HCT116 (cell line): ENCODE results near the gene TKTL1. TPM values are rescaled to one million over a fixed set of nuclear protein-coding genes. Genes with fewer than 3 reads are reported as not detected.
A peak's percentile ranks its signal among the peaks of the same experiment; 100 is the strongest.

ENCODE experiments used
- ATAC-seq: fragments of 200-7000 bp; cut with Tn5 transposase; 2 replicates; pipeline ENCODE4 v1.9.1; 2020; ENCODE audit warnings: mild to moderate bottlenecking, moderate library complexity
- BruUV-seq: library from RNA; stranded (reverse); fragments of 400-500 nt; replicated peaks from 2 replicates; lab custom pipeline; 2021; lab: Mats Ljungman, UMichigan
- CTCF ChIA-PET: fragments of 300-600 bp; sonication (Branson Sonifier 250); formaldehyde crosslinking; loops from one replicate; lab custom pipeline; 2021; ENCODE audit warnings: antibody characterized with exemption; lab: Charles Lee
- POLR2A ChIA-PET: fragments of 300-600, 350-600 bp; sonication (Branson Sonifier 250); formaldehyde crosslinking; loops from one replicate; lab custom pipeline; 2021; ENCODE audit warnings: antibody characterized with exemption; lab: Charles Lee
- RAD21 ChIA-PET, 2 experiments: fragments of 300-600 bp; sonication (Branson Sonifier 250); formaldehyde crosslinking; loops; one replicate each; lab custom pipeline; 2023; ENCODE audit warnings: low total read pairs in 2 of 2; ENCODE audit not compliant: uncharacterized antibody in 2 of 2, unreplicated experiment in 2 of 2, low non-redundant PET in 1 of 2; lab: Charles Lee
- DNase-seq: peaks from one replicate; pipeline ENCODE4 v3.0.0-alpha.2; 2010; ENCODE audit warnings: low read depth, low spot score
- H2AFZ ChIP-seq: fragments of 200-600 bp; shearing (Covaris generic), sonication (generic); 2 replicates; pipeline ENCODE4 v1.6.1; 2017; ENCODE audit warnings: low read depth, mixed run types, mixed read lengths, antibody characterized with exemption, low read length; ENCODE audit not compliant: poor library complexity, severe bottlenecking
- H3K27ac ChIP-seq: 2 replicates; pipeline ENCODE4 v1.5.1; 2012; ENCODE audit warnings: low read depth, low read length
- H3K27me3 ChIP-seq: fragments of 200-600 bp; sonication (generic); 2 replicates; pipeline ENCODE4 v1.6.1; 2016; ENCODE audit warnings: mixed run types, low read length, mixed read lengths; ENCODE audit not compliant: insufficient read depth
- H3K36me3 ChIP-seq, 2 experiments: fragments of 200-500 bp in 1 of 2; fragments of 200-600 bp in 1 of 2; sonication (Bioruptor generic) in 1 of 2; sonication (generic) in 1 of 2; 2 replicates each; pipeline versions ENCODE4 v1.5.1 to v1.6.1; 2014 to 2016; ENCODE audit warnings: low read length in 2 of 2, inconsistent platforms in 1 of 2, mixed read lengths in 1 of 2, mixed run types in 1 of 2; ENCODE audit not compliant: insufficient read depth in 2 of 2, control insufficient read depth in 1 of 2
- H3K4me1 ChIP-seq, 2 experiments: fragments of 200-600 bp in 1 of 2; sonication (generic) in 1 of 2; 2 replicates each; pipeline versions ENCODE4 v1.5.1 to v1.6.1; 2012 to 2017; ENCODE audit warnings: low read length in 2 of 2, inconsistent platforms in 1 of 2, mild to moderate bottlenecking in 1 of 2, mixed read lengths in 1 of 2, mixed run types in 1 of 2, moderate library complexity in 1 of 2; ENCODE audit not compliant: insufficient read depth in 2 of 2, control insufficient read depth in 1 of 2
- H3K4me2 ChIP-seq: fragments of 200-600 bp; sonication (generic); 2 replicates; pipeline ENCODE4 v1.6.1; 2017; ENCODE audit warnings: mixed run types, low read length, mixed read lengths
- H3K4me3 ChIP-seq, 2 experiments: fragments of 200-600 bp in 1 of 2; sonication (generic) in 1 of 2; replicated peaks in 1 of 2; 2 replicates each; pipeline ENCODE4 v1.5.1; 2011 to 2016; ENCODE audit warnings: low read length in 2 of 2, control low read depth in 1 of 2, low read depth in 1 of 2, mild to moderate bottlenecking in 1 of 2, mixed read lengths in 1 of 2, mixed run types in 1 of 2
- H3K79me2 ChIP-seq: fragments of 200-600 bp; sonication (generic); 2 replicates; pipeline ENCODE4 v1.6.1; 2017; ENCODE audit warnings: mild to moderate bottlenecking, mixed run types, low read length, moderate library complexity, mixed read lengths; ENCODE audit not compliant: insufficient read depth
- H3K9ac ChIP-seq: fragments of 200-600 bp; sonication (generic); 2 replicates; pipeline ENCODE4 v1.6.1; 2016; ENCODE audit warnings: low read length, mixed read lengths
- H3K9me2 ChIP-seq: fragments of 200-600 bp; sonication (generic), shearing (Covaris generic); 2 replicates; pipeline ENCODE4 v1.6.1; 2017; ENCODE audit warnings: mixed run types, mild to moderate bottlenecking, moderate library complexity; ENCODE audit not compliant: insufficient read depth
- H3K9me3 ChIP-seq, 2 experiments: fragments of 200-500 bp in 1 of 2; fragments of 200-600 bp in 1 of 2; sonication (Bioruptor generic) in 1 of 2; sonication (generic) in 1 of 2; 2 replicates each; pipeline ENCODE4 v1.6.1; 2014 to 2017; ENCODE audit warnings: low read length in 2 of 2, mixed read lengths in 2 of 2, inconsistent platforms in 1 of 2, low read depth in 1 of 2, mild to moderate bottlenecking in 1 of 2, mixed run types in 1 of 2, moderate library complexity in 1 of 2; ENCODE audit not compliant: control insufficient read depth in 1 of 2, insufficient read depth in 1 of 2
- H4K20me1 ChIP-seq: fragments of 200-600 bp; sonication (generic), shearing (Covaris generic); 2 replicates; pipeline ENCODE4 v1.6.1; 2017; ENCODE audit warnings: mixed run types, mild to moderate bottlenecking, moderate library complexity; ENCODE audit not compliant: insufficient read depth
- ATF3 ChIP-seq: IDR thresholded peaks from 2 replicates; pipeline ENCODE4 v1.6.1; 2012
- CBX3 ChIP-seq: IDR thresholded peaks from 2 replicates; pipeline ENCODE4 v1.6.1; 2012; ENCODE audit warnings: low read depth
- CEBPB ChIP-seq: IDR thresholded peaks from 2 replicates; pipeline ENCODE4 v1.6.1; 2012; ENCODE audit warnings: low read depth
- FOSL1 ChIP-seq: IDR thresholded peaks from 2 replicates; pipeline ENCODE4 v1.6.1; 2012; ENCODE audit warnings: low read depth
- JUND ChIP-seq: IDR thresholded peaks from 2 replicates; pipeline ENCODE4 v1.6.1; 2012
- MAX ChIP-seq: IDR thresholded peaks from 2 replicates; pipeline ENCODE4 v1.6.1; 2012
- POLR2A ChIP-seq: IDR thresholded peaks from 2 replicates; pipeline ENCODE4 v1.7.0; 2011; ENCODE audit warnings: borderline replicate concordance; ENCODE audit not compliant: insufficient read depth, insufficient read length; ENCODE audit errors: extremely low read depth
- POLR2AphosphoS5 ChIP-seq: IDR thresholded peaks from 2 replicates; pipeline ENCODE4 v1.6.1; 2011; ENCODE audit warnings: mild to moderate bottlenecking, low read depth, low read length, moderate library complexity
- RAD21 ChIP-seq: IDR thresholded peaks from 2 replicates; pipeline ENCODE4 v1.6.1; 2012; ENCODE audit warnings: low read depth, mild to moderate bottlenecking
- TCF7L2 ChIP-seq: IDR thresholded peaks from 2 replicates; pipeline ENCODE4 v1.7.0; 2011; ENCODE audit warnings: borderline replicate concordance, inconsistent platforms; ENCODE audit not compliant: insufficient read depth, insufficient read length; ENCODE audit errors: extremely low read depth
- YY1 ChIP-seq: IDR thresholded peaks from 2 replicates; pipeline ENCODE4 v1.6.1; 2011; ENCODE audit warnings: low read length, low read depth, moderate library complexity, mild to moderate bottlenecking; ENCODE audit not compliant: insufficient replicate concordance; ENCODE audit errors: extremely low read depth
- ZFX ChIP-seq: fragments of 450-650 bp; IDR thresholded peaks from 2 replicates; pipeline ENCODE4 v1.6.1; 2017
- ZNF274 ChIP-seq: fragments of 200-500 bp; sonication (Bioruptor generic); IDR thresholded peaks from 2 replicates; pipeline ENCODE4 v1.6.1; 2014; ENCODE audit warnings: mild to moderate bottlenecking, low read depth, low read length, inconsistent platforms
- intact Hi-C: fragments of 100-400 bp; cut with micrococcal nuclease; formaldehyde crosslinking; loops from 2 replicates; pipeline ENCODE4 v1.10.0; 2022
- total RNA-seq: library from RNA; stranded (reverse); gene quantifications from one replicate; pipeline ENCODE4 v1.2.1, GENCODE V29; 2021; ENCODE audit not compliant: unreplicated experiment

Gene TKTL1
- total RNA-seq, 1 experiment from 2014 or later, result 0.34 TPM

DNA sequence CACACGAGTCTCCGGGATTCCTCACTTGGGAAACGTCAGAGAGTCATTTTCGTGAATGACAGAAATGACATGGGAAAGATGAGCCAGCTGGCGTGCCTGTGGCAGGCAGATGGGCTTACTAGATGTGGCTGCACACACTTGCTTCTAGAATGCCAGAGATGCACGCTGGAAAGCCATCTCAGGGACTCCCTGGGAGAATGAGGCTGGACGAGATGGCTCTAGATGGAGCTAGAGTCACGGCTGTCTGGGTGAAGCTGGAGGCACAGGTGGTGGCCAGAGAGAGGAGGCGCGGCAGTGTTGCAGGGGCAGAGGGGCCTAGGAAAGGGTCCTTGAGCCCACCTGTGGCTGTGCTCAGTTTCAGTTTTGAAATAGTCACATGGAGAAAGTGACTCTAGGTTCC, 26.0 kb downstream of the TKTL1 start:
- Histone ChIP-seq H3K27me3 (0 out of 2 replicates have a peak, but pooled peaks cover 5% of the 10 kb centered on the region), H3K9me3 (no peaks in the 10 kb centered on the region), H3K4me1 (no peaks in the 10 kb centered on the region; a peak in 1 of 4 replicates), H3K27ac (no peak overlapping the region), H3K79me2 (no peaks in the 10 kb centered on the region), H3K36me3 (no peaks in the 10 kb centered on the region), H3K4me3 (no peak overlapping the region), H2AFZ (no peak overlapping the region), H3K9me2 (no peaks in the 10 kb centered on the region), H4K20me1 (no peaks in the 10 kb centered on the region), H3K4me2 (no peak overlapping the region), H3K9ac (no peak overlapping the region)
- ChIA-PET POLR2A (no interaction called here), RAD21 (no interaction called here), CTCF (no interaction called here)
- intact Hi-C loops, result no loop called here
- no peak for TF ChIP-seq POLR2AphosphoS5
- TF ChIP-seq RAD21, result peak; percentile 39; the same call in 1 of the 2 replicates
- peak; percentile 66 for ATAC-seq
- DNase-seq, result no peak
- no TSS peak for BruUV-seq

GRCh38 chrX:154322890-154323289, 27.3 kb downstream of the TKTL1 start:
- H4K20me1 ChIP-seq, result no peaks in the 10 kb centered on the region
- DNase-seq (no peak), ATAC-seq (no peak)
- H3K9ac ChIP-seq, result no peak overlapping the region
- no peaks in the 10 kb centered on the region for H3K36me3 ChIP-seq
- TF ChIP-seq YY1 (no peak), CEBPB (no peak), ZNF274 (no peak), POLR2A (no peak), CBX3 (no peak), FOSL1 (no peak), POLR2AphosphoS5 (no peak), MAX (no peak), ATF3 (no peak), RAD21 (no peak), ZFX (no peak), JUND (no peak), TCF7L2 (no peak)
- no peak overlapping the region for H3K4me3 ChIP-seq
- no peaks in the 10 kb centered on the region for H3K9me3 ChIP-seq
- POLR2A ChIA-PET, result no interaction called here
- CTCF ChIA-PET, result no interaction called here
- H3K4me2 ChIP-seq, result no peak overlapping the region
- no TSS peak for BruUV-seq
- H3K27me3 ChIP-seq, result 0 out of 2 replicates have a peak, but pooled peaks cover 8% of the 10 kb centered on the region
- no peaks in the 10 kb centered on the region for H3K9me2 ChIP-seq
- H3K27ac ChIP-seq, result no peak overlapping the region
- H3K79me2 ChIP-seq, result no peaks in the 10 kb centered on the region
- H2AFZ ChIP-seq, result no peak overlapping the region
- RAD21 ChIA-PET, result no interaction called here
- no peaks in the 10 kb centered on the region for H3K4me1 ChIP-seq
- intact Hi-C loops, result no loop called here
